IPS-NIHi7 (cell line): ENCODE results near the gene GOLIM4.
"Not testable (repeated sequence)": the region's sequence is repeated elsewhere in the genome, so short reads cannot be mapped to it uniquely, and the experiment has no call there.

Source experiments
- DNase-seq: peaks from one replicate; pipeline ENCODE4 v3.0.0; 2012; ENCODE audit warnings: mixed read lengths; ENCODE audit errors: extremely low spot score

GOLIM4 gene

DNA sequence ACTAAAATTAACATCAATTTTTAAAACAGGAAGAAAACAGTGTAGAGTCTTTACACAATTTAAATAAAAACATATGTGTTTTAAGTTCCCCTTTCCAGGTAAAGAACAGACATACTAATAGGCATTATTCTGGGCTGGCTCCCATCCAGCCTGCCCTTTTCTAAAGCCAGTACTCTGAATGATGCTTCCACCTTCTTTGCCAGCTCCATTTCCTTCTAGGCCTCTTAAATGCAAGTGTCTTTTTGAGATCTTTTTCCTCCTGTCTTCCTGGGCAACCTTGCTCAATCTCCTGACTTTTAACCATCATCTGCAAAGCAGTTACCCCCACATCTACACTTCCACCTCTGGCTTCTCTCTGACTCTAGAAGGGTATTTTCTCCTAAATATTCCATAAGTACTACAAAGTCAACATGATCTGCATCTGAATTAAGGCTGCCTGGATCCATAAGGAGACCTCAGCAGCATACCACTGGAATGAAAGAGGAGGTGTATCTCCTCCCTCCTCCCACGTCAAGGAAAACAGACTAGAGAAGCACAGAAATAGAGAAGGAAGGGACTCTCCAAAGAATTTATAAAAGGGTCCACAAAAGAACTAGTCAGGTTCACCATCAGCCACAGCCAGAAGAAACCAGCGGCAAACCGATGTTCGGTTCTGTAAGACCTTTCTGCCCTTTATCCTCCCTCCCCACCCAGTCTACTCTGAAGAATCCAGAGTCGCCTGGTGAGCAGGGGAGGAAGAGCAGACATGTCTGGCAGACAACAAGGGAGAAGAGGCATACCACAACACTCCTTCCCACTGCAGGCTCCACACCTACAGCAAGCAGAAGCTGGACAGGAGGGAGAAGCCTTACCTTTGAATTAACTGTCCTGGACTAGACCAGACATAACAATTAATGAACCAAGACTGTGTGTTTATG, 47.1 kb downstream of the GOLIM4 start:
- no peak for DNase-seq

DNA sequence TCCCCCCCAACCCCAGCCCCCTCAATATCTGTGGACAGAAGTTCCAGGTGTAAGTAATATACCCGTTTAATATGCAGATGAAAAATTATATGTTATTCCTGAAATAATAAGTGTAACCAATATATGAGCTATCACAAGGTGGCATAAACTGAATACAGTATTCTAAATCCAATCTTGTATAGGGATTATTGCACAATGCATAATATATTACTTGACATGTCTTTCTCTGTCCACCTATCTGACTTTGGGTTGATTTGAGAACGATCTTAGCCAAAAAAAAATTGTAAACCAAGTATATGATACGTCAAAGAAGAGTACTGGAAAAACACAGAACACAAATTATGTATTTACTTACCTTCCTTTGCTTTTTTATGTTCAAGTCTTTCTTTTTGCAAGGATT, 47.8 kb downstream of the GOLIM4 start:
- no peak for DNase-seq

- peak; percentile 43 for DNase-seq
Observed at GRCh38 chr3:168047190-168047795, 48.4 kb downstream of the GOLIM4 start.

GRCh38 chr3:168044049-168044448, 51.7 kb downstream of the GOLIM4 start:
- no peak for DNase-seq

- DNase-seq: peak; percentile 46
Observed at GRCh38 chr3:168040607-168041208, 55.0 kb downstream of the GOLIM4 start.

GRCh38 chr3:168037020-168037419, 58.7 kb downstream of the GOLIM4 start:
- DNase-seq: no peak

- DNase-seq: no peak
Observed at GRCh38 chr3:168036619-168037018, 59.1 kb downstream of the GOLIM4 start.

- DNase-seq: no peak
Observed at GRCh38 chr3:168034152-168034928, 61.4 kb downstream of the GOLIM4 start.

DNA sequence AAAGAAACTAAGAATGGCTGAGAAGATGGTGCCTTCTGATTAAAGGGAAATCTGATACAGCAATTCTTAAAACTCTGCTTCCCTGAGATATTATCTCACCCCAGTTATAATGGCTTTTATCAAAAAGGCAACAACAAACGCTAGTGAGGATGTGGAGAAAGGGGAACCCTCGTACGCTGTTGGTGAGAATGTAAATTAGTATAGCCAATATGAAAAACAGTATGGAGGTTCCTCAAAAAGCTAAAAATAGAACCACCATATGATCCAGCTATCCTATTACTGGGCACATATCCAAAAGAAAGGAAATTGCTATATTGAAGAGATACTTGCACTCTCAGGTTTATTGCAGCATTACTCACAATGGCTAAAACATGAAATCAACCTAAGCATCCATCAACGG, 65.1 kb downstream of the GOLIM4 start:
- DNase-seq: no peak

DNA sequence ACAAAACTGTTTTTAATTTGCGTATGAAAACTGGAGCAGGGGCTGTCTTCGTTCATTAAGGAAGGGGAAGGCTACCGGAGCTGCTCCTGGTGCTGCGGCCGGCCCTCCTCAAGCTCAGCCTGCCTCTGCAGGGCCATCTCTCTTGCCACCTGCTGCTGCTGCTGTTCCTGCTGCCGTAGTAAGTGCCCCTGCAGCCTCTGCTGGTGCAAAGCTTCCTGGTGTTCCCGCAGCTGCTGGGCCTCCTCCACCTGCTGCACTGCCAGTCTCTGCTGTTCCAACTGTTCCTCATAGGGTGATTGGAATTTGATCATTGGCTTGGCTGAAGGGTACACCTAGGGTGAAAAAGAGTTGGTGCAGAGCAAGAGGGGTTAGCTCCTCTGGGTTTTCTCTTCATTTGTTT, 66.0 kb downstream of the GOLIM4 start:
- DNase-seq: peak; percentile 21

GRCh38 chr3:168028086-168028485, 67.6 kb downstream of the GOLIM4 start:
- DNase-seq: no peak

DNA sequence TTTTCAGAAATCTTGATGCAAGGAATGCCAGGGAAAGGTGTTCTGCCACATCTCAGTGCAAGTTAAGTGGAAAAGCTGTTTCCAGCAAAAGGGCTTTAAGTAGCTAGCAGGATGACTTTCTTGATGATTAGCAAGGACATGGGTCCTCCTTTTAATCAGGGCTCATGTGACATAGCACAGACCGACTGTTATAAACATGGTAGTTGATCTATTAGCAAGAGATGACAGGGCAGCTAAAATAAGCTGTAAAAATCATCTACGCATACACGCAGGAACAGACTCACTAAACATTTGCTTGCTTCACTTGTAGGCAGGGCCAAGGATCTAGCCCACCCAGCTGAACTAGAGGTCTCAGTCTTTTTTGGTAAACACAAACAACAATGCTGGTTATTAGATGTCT, 69.0 kb downstream of the GOLIM4 start:
- DNase-seq: no peak

- DNase-seq: no peak
Observed at GRCh38 chr3:168025076-168025475, 70.6 kb downstream of the GOLIM4 start.

- no peak for DNase-seq
Observed at GRCh38 chr3:168024537-168024941, 71.2 kb downstream of the GOLIM4 start.

DNA sequence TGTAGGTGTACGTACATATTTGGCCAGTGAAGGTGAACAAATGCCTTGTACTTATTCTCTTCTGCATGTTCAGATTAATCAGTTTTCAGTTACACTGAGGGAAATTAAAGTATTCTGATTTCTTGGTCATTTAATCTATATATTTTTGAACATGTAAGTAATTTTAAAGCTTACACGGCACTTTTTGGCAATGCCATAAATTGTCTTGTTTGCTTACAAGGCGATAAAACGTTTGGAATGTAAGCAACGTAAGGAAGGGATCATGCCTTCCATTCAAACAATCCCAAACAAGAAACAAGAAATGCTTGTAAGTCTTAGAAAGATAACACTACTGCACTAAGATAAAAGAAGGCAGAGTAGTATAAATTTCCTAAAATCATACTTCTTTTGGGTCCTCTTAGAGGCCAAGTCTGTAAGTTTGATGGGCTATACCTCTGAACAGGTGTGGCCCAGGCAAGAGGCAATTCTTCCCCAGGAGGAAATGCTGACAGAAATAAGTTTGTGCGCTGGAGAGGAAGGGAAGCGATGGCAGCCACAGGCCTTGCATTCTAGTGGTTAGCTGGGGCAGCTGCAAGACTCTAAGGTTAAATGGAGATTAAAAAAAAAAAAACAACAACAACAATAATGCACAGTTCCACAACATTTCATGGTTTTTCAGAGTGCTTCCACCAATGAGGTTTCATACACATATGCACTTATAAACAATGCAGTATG, 73.8 kb downstream of the GOLIM4 start:
- DNase-seq: no peak

GRCh38 chr3:168011280-168011679, 84.4 kb downstream of the GOLIM4 start:
- DNase-seq: not testable (repeated sequence)

GRCh38 chr3:168006584-168006983, 89.1 kb downstream of the GOLIM4 start:
- no peak for DNase-seq

GRCh38 chr3:168003911-168004310, 91.8 kb downstream of the GOLIM4 start:
- DNase-seq: no peak

- DNase-seq: no peak
Observed at GRCh38 chr3:168002786-168003368, 92.8 kb downstream of the GOLIM4 start.

DNA sequence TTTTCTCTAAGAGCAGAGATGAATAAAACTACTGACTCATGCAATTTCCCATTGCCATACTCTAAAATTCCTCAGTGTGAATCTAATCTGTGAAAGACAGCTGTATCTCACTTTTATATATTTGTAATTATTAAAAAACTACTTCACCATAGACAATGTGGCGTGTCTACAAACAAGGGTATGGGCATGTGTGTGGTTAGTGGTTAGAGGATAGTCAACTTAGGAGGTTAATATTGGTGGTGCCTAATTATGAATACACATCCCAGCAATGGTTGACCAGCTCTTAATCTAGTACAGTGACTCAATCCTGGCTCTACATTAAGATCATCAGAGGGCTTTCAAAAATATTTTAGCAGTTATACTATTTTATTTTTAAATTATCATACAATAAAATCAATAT, 94.5 kb downstream of the GOLIM4 start:
- DNase-seq: no peak

DNA sequence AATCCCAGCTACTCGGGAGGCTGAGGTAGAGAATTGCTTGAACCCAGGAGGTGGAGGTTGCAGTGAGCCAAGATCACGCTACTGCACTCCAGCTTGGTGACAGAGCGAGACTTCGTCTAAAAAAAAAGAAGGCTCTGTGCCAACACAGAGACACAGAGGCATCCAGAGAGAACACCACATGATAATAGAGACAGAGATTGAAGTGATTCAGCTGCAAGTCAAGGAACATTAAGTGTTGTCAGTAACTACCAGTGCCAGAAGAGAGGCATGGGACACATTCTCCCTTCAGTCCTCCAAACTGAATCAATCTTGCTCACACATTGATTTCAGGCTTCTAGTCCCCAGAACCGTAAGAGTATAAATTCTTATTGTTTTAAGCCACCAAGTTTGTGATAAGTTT, 97.5 kb downstream of the GOLIM4 start:
- DNase-seq: no peak
